HepG2 (cell line): ENCODE results near the gene NDUFA13. TPM values are rescaled to one million over a fixed set of nuclear protein-coding genes. Genes with fewer than 3 reads are reported as not detected.

Experiments used
- AHDC1 ChIP-seq: sonication (generic); formaldehyde crosslinking; IDR thresholded peaks from 2 replicates; pipeline ENCODE4 v1.5.1; 2020; ENCODE audit warnings: mild to moderate bottlenecking, missing genetic modification reagents, borderline replicate concordance
- BORCS8-MEF2B ChIP-seq: sonication (generic); formaldehyde crosslinking; IDR thresholded peaks from 2 replicates; pipeline ENCODE4 v1.8.0; 2022; ENCODE audit warnings: mild to moderate bottlenecking, missing genetic modification reagents
- CENPX ChIP-seq: sonication (generic); formaldehyde crosslinking; IDR thresholded peaks from 2 replicates; pipeline ENCODE4 v1.9.0; 2021; ENCODE audit warnings: mild to moderate bottlenecking, missing genetic modification reagents, moderate library complexity
- FOXA1 ChIP-seq, 2 experiments: fragments of 450-650 bp in 1 of 2; sonication (generic) in 1 of 2; formaldehyde crosslinking in 1 of 2; IDR thresholded peaks; 2 replicates each; pipeline versions ENCODE4 v1.4.0 to v1.6.1; 2016 to 2020; ENCODE audit warnings: missing genetic modification reagents in 1 of 2
- KDM5B ChIP-seq: sonication (generic); formaldehyde crosslinking; IDR thresholded peaks from 2 replicates; pipeline ENCODE4 v1.4.0; 2020; ENCODE audit warnings: missing genetic modification reagents, mild to moderate bottlenecking, borderline replicate concordance
- KLF13 ChIP-seq: sonication (generic); formaldehyde crosslinking; IDR thresholded peaks from 2 replicates; pipeline ENCODE4 v1.4.0; 2020; ENCODE audit warnings: mild to moderate bottlenecking, missing genetic modification reagents
- NAIF1 ChIP-seq: sonication (generic); formaldehyde crosslinking; IDR thresholded peaks from 2 replicates; pipeline ENCODE4 v1.5.0; 2020; ENCODE audit warnings: mild to moderate bottlenecking, missing genetic modification reagents, borderline replicate concordance
- POGZ ChIP-seq: sonication (generic); formaldehyde crosslinking; IDR thresholded peaks from 2 replicates; pipeline ENCODE4 v1.4.0; 2020; ENCODE audit warnings: mild to moderate bottlenecking, missing genetic modification reagents
- RAD21 ChIP-seq: fragments of 450-650 bp; formaldehyde crosslinking; IDR thresholded peaks from 2 replicates; pipeline ENCODE4 v1.5.0; 2020; ENCODE audit warnings: mild to moderate bottlenecking
- SAP130 ChIP-seq: IDR thresholded peaks from 2 replicates; pipeline ENCODE4 v1.6.1; 2016; ENCODE audit warnings: low read depth
- SP140L ChIP-seq: sonication (generic); formaldehyde crosslinking; IDR thresholded peaks from 2 replicates; pipeline ENCODE4 v1.4.0; 2020; ENCODE audit warnings: missing genetic modification reagents, borderline replicate concordance
- TBX2 ChIP-seq: sonication (generic); formaldehyde crosslinking; IDR thresholded peaks from 2 replicates; pipeline ENCODE4 v1.5.0; 2020; ENCODE audit warnings: missing genetic modification reagents, mild to moderate bottlenecking, borderline replicate concordance
- THRA ChIP-seq: sonication (generic); formaldehyde crosslinking; IDR thresholded peaks from 2 replicates; pipeline ENCODE4 v1.4.0; 2020; ENCODE audit warnings: missing genetic modification reagents, borderline replicate concordance
- ZBTB44 ChIP-seq: sonication (generic); formaldehyde crosslinking; IDR thresholded peaks from 2 replicates; pipeline ENCODE4 v1.4.0; 2020; ENCODE audit warnings: missing genetic modification reagents
- ZNF207 ChIP-seq: fragments of 450-650 bp; IDR thresholded peaks from 2 replicates; pipeline ENCODE4 v1.6.1; 2016; ENCODE audit warnings: antibody characterized with exemption, borderline replicate concordance
- ZNF280D ChIP-seq: sonication (generic); formaldehyde crosslinking; IDR thresholded peaks from 2 replicates; pipeline ENCODE4 v1.5.1; 2020; ENCODE audit warnings: mild to moderate bottlenecking, missing genetic modification reagents
- ZSCAN31 ChIP-seq: sonication (generic); formaldehyde crosslinking; IDR thresholded peaks from 2 replicates; pipeline ENCODE4 v1.5.0; 2020; ENCODE audit warnings: low read depth, mild to moderate bottlenecking, missing genetic modification reagents
- polyA plus RNA-seq, 8 experiments: library from polyadenylated mRNA; depleted of rRNA in 3 of 8; stranded (reverse) in 7 of 8; unstranded in 1 of 8; fragments of >200 nt; fragmentation: Illumina TruSeq in 4 of 8; extraction: Trizol in 4 of 8; gene quantifications; 2 replicates each; pipeline versions ENCODE4 v1.2.1 to v1.2.3, GENCODE V29; 2011 to 2016; ENCODE audit warnings: low read depth in 4 of 8, missing spikeins in 1 of 8, mixed read lengths in 1 of 8; ENCODE audit not compliant: insufficient read depth in 1 of 8
- total RNA-seq, 5 experiments: library from RNA; depleted of rRNA; stranded (reverse); fragments of >200 nt; fragmentation: Illumina TruSeq; extraction: Trizol; gene quantifications; 2 replicates each; pipeline ENCODE4 v1.2.3, GENCODE V29; 2016; ENCODE audit warnings: low read depth in 1 of 5

NDUFA13 gene
- total and polyA plus RNA-seq, 2 of the 13 experiments (the other 11 are each of a cell fraction or from before 2014, with no cell fraction given) = 337 to 366 TPM

GRCh38 chr19:19490214-19490968, 25.6 kb upstream of the NDUFA13 start (continued):
- TF ChIP-seq TBX2 (CRISPR knock-in tag) (no peak), KDM5B (CRISPR knock-in tag) (no peak), NAIF1 (CRISPR knock-in tag) (no peak), ZNF280D (CRISPR knock-in tag) (0 out of 2 replicates have a peak, but pooled peaks have one; percentile 51), RAD21 (peak; percentile 71), BORCS8-MEF2B (CRISPR knock-in tag) (0 out of 2 replicates have a peak, but pooled peaks have one; percentile 51), KLF13 (CRISPR knock-in tag) (no peak), ZSCAN31 (no peak), SP140L (CRISPR knock-in tag) (no peak), THRA (CRISPR knock-in tag) (peak; percentile 43; the same call in 1 of the 2 replicates), CENPX (CRISPR knock-in tag) (no peak), ZNF207 (no peak), ZBTB44 (0 out of 2 replicates have a peak, but pooled peaks have one; percentile 19), POGZ (CRISPR knock-in tag) (no peak), FOXA1 (IDR thresholded peaks at IDR 0.05) (no peak), FOXA1 (CRISPR knock-in tag; IDR thresholded peaks at IDR 0.05) (0 out of 2 replicates have a peak, but pooled peaks have one; percentile 13), AHDC1 (CRISPR knock-in tag) (no peak), SAP130 (CRISPR knock-in tag) (peak; percentile 43; the same call in 1 of the 2 replicates)
